OCI-M1 (cell line): ENCODE measurements around the gene SCP2.

ENCODE experiments used
- DNase-seq: peaks from one replicate; lab custom pipeline; 2025; lab: John Stamatoyannopoulos, UW

The SCP2 gene

DNA sequence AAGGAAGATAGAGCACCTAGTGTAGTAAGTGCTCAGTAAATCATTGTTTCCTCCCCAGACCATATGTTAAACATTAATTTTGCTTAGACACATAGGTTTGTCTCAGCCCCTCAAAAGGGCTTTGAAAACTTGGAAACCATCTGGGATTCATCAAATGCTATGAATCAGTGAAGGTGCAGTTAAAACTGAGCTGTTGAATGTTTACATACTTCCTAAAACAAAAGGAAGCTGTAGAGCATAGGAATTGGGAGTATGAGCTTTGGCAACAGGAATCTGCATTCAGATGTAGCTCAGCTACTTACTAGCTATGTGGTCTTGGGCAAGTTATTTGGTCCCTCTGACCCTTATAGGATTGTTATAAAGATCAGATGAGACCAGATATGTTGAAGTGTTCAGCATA lies 116.2 kb downstream of the SCP2 start:
- DNase-seq = no peak

DNA sequence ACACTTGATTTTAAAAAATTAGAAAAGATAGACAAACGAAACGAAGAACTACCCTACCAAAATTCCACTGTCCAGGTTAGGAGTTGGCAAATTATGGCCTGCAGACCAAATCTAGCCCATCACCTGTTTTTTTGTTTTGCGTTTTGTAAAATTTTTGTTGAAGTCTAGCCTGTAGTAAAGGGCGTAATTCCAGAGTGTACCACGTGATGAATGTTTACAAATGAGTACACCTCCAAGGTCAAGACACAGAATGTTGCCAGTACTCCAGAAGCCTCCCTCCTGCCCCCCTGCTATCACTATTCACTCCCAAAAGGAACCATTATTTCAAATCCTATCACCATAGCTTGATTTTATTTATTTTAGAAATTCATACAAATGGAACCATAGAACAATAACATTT lies 117.8 kb downstream of the SCP2 start:
- no peak for DNase-seq

DNA sequence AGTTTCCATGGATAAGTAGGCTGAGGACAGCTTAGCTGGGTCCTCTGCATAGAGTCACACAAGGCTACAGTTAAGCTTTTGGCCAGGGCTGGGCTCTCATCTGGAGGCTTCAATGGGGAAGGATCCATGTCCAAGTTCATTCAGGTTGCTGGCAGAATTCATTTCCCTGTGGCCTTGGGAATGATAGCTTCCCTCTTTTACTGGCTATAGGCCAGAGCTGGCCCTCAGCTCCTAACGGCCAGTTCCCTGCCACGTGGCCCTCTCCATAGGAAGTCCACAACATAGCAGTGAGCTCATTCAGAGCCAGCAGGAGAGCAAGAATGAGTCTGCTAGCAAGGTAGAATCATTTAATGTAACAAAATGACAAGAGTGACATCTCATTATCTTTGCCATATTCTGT lies 119.9 kb downstream of the SCP2 start:
- DNase-seq = peak; percentile 5

DNA sequence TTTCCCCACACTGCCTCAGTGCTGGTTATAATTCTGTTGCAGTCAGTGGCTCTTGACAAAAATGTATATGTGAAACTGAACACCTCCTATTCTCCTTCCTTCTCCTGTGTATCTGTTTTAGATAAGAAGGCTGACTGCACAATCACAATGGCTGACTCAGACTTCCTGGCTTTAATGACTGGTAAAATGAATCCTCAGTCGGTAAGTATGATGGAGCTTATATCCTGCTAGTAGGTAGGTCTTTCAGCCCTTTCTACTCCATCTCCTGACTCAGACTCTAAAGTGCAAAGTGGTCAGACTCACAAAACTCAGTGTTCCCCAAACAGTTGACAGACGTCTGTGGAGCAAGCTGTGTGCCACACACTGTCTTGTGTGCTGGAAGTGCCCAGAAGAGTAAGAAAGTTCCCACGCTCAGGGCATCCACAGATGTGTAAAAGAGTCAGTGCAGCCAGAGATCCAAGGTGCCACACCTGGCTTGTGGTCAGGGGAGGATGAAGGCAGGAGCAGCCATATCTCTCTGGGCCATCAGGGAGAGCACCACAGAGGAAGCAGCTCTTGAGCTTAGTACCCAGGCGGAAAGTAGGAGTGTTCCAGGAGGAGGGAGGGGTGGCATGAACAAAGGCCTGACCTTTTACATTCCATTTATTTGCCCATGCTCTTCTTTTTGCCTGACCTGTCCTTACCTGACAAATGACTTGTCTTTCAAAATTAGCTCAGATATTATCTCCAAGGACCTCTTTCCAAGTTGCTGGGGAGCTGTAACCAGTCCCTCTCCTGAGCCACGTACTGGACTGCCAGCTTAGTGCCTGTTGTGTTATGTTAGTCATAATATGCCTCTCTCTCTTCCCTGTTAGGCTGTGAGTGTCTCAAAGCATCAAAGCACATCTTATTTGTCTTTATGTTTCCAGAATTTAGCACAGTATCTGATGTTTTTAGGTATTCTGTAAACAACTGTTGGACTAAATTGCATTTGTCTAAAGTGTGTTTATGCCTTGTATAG lies 121.0 kb downstream of the SCP2 start:
- DNase-seq = peak; percentile 45

DNA sequence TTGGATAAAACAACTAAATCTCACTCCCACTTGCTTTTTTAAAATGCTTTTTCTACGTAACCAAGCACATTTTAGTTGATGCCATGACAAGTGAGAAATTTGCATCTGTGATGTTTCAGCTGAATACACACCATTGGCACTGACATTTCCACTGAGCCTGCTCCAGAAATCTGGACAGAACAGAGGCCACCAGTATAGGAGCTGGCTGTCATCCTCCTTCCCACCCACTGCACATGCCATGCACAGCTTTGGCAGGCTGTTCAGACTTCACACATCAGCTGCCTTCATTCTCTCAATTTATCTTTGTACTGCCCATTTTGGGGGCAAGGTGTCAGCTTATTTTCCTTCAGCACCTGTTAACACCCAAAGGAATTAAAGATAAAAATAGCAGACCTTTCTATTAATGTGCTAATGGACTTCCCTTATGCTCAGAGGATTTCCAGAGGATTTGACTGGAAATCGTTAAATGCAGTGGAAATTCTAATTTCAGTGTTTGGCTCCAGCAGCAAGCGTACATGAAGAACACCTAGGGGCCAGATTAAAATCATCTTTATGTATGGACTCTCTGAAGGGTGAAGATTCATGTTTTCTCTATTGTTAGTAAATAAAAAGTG lies 122.0 kb downstream of the SCP2 start:
- no peak for DNase-seq

DNA sequence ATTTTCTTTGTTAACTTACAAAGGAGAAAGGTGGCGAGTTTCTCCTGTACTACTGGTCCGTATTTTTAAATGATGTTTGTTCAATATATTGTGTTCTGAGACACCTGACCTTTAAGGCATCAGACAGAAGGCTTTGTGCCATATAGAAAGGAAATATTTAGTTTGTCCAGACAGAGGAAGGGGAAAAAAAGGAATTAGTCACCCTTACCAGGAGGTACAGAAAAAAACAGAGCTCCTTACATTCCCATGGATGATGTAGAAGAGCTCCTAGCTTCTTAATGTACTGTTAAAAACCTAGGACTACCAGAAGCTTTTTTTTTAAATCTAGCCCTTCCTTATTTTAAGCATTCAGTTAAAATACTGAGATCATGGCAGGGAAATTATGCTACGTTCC lies 122.5 kb downstream of the SCP2 start:
- no peak for DNase-seq

DNA sequence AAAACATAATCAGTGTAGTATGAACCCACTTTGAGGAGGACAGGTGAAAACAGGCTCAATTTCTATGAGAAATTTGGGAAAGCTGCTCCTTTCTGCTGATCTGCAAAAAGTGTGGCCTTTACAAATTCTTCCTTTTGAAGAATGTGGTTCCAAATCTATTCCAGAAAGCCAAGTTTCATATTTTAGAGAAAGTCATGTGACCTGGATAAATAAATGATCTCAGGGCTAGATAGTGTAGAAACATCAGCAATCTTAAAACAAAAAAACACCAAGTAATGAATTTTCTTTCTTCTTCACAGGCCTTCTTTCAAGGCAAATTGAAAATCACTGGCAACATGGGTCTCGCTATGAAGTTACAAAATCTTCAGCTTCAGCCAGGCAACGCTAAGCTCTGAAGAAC lies 123.2 kb downstream of the SCP2 start:
- DNase-seq = no peak

DNA sequence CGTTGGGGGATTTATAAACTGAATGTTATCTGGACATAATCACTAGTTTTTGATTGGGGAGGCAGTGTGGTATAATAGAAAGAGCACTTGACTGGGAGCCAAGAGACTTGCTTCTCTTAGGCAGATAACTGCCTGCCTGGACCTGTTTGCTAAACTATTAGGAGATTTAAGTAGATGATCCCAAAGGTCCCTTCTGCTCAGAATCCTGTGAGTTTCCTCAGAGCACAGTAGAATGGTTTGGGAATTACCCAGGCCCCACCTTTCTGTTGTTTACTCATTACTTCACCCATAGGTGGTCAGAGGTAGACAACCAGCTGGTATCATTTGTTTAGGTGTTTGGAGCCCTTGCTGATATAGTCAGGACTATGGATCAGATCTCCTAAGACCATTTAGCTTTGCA lies 124.6 kb downstream of the SCP2 start:
- no peak for DNase-seq

DNA sequence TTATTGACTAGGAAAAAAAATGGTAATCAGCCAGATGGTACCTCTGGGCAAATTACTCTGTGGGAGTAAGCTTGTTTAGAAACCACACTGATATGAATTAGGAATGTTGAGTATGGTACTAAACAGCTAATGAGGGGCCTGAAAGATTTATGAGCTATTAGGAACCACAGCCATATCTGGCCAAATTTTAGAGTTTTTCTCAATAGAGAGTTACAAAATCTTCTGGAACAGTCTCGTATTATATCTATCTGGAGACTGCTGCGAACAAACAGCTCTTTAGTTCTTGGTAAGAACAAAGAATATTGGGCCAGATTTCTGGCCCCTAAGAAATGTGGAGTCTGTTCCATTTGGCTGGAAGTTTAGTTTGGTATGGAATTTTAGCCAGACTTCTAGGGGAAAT lies 130.1 kb downstream of the SCP2 start:
- no peak for DNase-seq

DNA sequence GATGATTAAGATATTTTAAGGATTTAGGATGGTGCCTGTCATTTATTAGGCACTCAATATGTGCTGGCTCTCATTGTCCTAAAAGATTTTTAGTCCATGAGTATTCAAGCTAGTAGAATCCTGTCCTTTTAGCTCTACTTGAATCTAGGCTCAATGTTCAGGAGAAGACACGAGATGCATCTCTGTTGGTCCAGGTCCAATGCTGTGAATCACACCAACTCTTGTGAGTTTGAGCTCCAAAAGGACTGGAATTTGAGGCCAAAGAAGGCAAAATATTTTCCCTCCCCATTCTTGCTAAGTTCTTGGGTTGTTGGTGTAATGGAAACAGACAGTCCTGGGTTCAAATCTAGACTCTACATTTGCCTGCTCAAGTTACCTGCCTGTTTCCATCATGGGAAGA lies 133.5 kb downstream of the SCP2 start:
- DNase-seq = no peak

DNA sequence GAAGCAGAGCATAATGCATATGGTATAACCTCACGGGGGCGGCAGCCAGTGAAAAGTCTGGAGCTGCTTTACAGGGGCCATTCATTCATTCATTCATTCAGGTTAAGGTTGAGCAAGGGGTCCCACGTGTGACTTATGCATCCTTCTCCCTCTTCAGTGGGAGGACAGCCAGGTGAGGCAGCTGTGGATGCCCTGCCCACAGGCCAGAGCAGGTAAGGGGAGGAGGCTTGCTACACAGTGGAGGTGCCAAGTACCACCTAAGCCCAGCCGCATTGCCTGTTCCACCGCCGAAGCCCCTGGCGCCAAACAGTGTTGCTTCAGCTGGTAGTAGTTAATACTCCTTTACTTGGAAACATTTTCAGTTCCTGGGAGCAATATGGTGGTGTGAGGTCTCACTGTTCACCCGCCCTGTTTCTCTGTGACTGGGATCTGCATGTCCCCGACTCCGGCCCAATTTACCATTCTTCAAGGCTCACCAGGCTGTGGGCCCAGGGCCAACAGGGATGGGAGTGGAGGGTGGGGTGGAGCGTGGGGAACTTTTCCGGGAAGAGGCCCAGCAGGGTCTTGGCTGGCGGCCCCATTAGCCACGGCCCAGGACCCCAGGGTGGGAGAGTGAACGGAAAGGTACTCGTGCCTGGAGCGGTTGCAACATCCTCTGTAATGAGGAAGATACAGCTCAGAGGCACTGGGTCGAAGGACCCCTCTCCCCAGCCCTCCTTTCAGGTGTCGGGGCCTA lies 134.2 kb downstream of the SCP2 start:
- DNase-seq = no peak

DNA sequence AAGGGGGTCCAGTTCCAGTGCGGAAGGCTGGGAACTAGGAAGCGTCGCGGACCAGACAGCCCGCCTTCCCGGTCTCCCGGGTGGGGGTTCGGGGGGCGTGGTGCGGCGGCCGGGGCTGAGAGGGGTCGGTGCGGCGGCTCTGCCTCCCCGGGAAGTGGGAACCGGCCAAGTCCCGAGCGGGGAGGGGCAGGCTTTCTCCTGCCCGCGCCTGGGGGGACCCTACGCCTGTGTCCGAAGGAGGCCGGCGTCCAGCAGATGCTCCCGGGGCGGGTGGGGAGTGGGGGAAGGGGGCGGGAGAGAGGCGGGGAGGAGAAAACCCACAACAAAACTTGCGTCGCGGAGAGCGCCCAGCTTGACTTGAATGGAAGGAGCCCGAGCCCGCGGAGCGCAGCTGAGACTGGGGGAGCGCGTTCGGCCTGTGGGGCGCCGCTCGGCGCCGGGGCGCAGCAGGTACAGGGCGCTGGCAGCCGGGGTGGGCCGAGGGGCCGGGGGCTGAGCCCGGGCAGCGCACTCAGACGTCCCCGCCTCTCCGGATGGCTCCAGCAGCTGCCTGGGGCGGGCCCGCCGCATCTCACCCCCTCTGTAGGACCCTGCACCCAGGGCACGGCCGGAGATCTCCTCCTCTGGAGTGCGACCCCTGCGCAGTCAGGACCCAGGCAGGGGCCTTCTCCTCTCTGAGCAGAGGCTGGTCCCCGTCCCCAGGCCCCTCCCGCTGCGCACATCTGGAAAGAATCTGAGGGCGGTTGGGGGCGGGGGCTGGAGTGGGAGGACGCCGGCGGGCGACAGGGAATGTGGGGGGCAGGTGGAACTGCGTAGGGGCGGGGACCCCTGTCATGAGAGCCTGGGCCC lies 135.0 kb downstream of the SCP2 start, which contains the start of gene PODN:
Gene PODN (plus strand): TSS at position 355 of the 849 bp plus-strand sequence. CDS start 7,643 bp downstream, outside the sequence.
- no peak for DNase-seq

DNA sequence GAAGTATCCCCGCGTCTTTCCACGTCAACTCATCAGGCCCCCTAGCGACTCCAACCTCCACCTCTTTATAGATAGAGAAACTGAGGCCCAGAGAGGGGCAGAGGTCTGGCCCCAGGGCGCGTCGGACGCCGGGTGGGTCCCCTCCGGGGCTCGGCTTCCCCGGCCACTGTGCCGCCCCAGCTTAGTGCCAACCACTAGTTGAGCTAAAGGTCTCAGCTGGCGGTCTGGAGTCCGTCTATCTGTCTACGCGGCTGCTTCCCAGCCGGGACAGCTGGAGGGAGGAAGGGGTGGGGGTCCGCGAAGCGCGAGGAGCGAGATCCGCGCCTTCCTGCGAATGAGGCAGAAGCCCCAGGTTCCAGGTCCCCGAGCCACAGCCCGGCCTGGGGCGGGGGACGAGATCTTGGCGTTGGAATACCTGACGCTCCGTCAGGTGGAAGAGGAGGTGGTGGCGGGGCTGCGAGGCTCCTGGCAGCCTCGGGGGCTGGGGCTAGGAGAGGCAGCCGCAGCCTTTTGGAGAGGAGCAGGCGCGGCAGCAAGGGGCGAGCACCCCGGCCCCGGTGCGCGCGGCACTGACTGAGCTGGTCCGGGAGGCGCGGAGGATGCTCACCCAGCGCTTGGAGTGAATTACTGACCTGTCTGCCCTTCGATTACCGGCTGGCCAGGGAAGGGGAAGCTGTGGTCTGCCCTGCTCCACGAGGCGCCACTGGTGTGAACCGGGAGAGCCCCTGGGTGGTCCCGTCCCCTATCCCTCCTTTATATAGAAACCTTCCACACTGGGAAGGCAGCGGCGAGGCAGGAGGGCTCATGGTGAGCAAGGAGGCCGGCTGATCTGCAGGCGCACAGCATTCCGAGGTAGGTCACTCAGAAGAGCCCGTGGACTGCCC lies 135.9 kb downstream of the SCP2 start:
- DNase-seq = no peak

DNA sequence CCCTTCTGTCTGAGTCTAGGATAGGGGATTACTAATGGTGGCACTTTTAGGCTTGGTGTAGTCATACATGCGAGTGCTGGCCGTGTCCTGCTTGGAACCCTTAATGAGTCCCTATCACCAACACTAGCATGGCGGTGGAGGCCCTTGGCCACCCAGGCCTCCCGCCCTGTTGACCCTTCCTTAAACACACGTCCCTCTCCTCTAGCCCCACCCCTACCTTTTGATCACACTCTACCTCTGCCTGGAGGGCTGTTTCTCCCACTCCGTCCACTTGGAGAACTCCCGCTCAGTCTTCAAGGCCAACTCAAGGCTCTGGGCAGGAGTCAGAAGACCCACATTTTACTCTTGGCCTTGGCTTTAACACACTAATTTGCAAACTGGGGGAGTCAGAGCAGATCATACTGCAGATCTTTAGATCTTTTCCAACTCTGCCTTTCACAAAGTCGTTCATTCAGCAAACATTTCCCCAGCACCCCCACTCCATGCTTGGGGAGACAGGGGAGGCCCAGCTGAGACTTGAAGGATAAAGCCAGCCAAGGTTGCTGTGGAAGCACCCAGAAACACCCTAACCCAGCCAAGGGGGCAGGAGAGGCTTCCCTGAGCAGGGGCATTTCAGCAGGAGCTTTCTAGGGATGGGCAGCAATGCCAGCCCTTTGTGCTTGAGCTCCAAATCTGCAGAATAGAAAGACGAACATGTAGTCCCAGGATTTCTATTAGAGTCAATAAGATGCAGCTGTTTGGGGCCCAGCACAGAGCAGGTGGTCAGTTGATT lies 136.9 kb downstream of the SCP2 start:
- no peak for DNase-seq

DNA sequence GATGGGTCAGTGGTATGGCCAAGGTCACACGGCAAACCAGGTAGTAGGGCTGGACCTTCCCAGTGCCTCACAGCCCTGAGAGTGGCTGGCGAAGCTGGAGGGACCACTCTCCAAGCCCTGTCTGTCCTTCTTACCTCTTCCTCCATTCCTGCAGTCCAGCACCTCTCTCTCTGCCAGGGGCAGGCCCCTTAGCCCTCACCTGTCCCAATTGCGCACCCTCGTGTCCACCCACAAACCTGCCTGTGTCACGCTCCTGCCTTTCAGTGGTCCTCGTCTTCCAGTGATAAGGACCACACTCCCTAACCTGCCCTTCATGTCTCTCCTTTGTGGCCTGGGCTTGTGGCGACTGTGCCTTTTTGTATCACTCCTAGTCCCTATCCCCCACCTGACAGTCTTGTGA lies 138.3 kb downstream of the SCP2 start:
- DNase-seq = no peak

DNA sequence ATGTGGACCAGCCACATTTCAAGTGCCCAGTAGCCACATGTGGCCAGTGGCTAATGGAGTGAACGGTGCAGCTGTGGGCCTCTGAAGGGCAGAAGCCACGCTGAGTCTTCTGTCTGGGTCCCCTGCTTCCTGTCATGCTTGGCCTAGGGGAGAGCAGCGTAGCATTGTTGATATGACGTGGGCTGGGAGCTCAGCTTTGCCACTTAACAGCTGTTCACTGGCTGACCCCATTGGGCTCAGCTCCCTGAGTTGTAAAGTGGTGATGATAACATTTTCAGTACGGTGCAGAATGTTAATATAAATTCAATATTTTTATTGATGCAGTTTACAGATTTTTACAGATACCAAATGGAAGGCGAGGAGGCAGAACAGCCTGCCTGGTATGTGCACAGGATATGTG lies 139.4 kb downstream of the SCP2 start:
- no peak for DNase-seq

DNA sequence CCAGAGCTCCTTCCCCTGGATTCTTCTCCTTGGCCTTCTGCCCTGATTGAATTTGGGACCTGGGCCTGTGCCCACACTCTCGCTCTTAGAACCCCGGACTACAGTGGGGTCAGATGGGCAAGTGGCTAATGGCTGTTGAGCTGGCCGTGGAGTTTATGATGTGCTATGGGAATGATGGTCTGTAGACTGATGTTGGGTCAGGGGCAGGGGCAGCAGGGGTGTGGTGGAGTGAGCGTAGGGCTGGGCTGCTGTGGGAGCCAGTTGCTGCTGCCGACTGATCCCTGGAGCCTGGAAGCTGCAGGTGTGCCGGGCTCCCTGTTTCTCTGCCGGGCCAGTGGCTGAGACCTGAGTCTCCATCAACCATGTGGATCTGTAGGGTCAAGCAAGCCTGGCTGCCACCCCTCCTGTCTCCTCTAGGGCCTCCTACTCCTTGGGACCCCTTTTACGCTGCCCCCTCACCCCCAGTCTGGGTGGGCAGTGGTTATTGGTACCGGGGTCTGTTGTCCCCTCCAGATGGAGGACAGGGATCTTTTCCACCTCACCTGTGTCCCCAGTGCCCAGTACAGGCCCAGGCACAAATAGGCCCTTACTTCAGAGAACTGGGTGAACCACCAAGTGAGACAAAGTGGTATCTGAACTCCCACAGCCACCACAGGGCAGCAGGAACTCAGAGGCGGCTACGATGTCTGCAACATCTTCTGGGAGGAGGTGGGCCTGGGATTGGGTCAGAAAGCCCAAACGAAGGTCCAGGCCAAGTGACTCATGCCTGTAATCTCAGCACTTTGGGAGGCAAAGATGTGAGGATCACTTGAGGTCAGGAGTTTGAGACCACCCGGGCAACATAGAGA lies 140.0 kb downstream of the SCP2 start:
- DNase-seq = no peak

DNA sequence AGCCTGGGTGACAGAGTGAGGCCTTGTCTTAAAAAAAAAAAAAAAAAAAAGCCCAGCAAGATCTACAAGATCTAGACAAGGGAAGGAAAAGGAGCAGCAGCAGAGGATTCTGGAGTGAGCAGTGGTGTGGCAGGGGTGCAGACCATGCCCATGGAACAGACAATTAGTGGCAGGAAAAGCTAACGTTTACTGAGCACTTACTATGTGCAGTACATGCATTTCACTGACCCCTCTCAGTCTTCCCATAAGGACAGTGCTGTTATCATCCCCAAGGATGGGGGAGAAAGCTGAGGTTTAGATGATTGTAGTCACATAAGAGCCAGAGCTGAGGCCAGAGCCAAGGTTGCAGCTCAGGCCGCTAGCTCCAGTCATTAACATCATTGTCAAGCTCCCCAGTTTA lies 140.8 kb downstream of the SCP2 start:
- DNase-seq = no peak
